D341Med (cell line): ENCODE results near the gene PALLD.

ENCODE experiments used
- DNase-seq: peaks from one replicate; pipeline ENCODE4 v3.0.0; 2012; ENCODE audit warnings: low spot score

Gene PALLD

DNA sequence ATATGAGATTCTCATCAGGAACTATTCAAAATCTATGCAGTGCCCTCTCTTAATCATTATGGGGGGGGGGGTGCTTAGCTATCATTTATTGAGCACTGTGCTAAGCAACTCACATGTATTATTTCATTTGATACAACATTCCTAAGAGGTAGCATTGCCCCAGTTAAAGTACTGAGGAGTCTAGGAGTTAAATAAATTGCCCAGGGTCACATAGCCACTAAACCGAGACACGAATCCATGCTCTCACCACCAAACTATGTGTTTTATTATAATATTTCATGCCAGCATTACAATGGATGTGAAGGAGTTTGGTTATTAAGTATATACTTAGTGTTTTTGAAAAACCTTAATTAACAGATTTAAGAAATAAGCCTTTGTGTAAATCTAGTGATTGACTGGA lies 381.8 kb downstream of the PALLD start:
- no peak for DNase-seq

DNA sequence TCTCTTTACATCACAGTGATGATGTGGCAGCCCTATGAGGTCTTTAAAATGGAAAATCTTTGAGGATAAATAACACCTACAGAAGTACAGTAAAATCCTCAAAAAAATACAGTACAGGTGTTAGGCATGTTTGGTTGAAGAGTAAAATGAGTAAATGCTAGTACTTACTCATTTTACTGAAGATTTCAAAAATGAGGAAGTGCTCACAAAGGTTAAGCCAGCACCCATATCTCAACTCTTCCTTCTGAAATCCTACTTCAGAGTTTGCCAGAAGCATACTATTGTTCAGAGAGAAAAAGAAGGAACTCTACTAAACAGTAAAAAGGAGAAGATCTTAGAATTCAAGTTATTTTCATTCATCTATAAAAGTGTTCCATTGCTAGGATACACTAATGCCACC lies 382.3 kb downstream of the PALLD start:
- no peak for DNase-seq

DNA sequence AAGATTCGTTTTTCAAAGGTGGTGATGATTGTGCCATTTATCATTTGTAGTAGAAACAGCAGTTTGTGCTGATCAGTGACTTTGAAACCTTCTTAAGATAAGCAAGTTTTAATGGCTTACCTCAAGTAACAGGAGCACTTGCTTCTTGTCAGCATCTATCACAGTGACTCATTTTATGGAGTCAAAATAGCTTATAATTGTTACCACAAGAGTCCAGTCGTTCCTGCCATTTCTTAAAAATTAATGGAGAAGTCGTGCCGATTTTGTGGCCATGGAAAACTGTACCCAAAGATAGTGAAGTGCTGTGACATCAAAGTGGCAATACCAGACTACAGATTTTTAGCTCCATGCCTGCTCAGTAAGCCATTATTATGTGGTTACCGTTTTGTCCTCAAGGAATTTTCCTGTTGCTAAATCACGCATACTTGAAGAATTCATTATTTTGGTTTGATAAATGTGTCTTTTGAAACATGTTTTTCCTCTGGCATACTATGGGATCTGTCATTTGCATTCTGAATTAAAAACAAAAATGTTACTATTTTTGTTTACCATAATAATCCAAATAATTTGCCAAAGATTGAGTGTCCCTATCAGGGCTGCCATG lies 383.3 kb downstream of the PALLD start:
- no peak for DNase-seq

DNA sequence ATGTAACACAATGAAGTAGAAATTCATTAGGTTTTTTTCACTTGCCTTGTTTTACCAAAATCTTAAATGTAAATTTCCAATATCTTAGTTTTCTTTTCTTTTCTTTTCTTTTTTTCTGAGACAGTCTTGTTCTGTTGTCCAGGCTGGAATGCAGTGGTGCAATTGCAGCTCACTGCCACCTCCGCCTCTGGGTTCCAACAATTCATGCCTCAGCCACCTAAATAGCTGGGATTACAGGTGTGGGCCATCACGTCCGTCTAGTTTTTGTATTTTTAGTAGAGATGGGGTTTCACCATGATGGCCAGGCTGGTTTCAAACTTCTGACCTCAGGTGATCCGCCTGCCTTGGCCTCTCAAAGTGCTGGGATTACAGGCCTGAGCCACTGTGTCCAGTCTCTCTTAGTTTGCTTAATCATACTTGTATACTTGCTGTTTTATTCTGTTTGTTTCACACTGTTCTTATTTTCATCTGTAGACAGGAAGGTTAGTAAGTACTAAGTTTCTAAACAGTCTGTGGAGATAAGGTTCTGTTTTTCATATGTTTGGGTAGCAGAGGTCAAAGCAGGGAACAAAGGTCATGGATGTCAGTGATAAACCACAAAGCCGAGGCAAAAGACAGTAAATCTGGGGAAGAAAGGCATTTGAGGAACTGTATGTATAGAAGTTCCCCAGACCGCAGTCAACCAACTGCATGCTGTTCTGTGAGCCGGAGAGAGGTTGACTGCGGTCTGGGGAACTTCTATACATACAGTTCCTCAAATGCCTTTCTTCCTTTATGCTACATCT lies 384.2 kb downstream of the PALLD start:
- no peak for DNase-seq

DNA sequence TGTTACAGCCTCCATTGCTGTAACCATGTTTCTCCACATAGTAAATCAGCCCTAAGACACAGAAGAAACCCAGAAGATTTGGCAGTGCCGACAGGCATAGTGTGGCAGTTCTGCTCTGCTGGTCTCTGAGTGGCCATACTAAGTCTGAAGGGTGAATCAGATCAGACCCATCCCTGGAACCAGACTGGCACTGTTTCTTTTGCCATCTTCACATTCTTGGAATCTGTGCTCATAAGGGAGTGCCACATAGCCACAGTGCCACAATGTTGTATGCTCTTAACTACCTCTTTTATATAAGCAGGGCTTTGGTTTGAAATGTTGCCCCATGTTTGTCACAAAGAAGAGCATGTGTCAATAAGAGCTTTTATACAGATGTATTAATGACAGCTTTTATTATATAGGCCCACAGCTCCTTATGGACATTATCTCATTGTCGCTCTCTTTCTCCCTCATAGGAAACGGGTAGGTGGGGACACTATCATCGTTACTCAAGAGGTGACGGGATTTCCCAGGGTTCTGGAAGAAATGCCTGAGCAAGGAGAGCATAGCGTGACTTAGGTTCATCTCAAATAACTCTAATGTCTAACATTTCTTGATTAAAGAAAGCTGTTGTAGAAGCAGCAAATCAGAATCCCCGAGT lies 385.0 kb downstream of the PALLD start:
- no peak for DNase-seq

DNA sequence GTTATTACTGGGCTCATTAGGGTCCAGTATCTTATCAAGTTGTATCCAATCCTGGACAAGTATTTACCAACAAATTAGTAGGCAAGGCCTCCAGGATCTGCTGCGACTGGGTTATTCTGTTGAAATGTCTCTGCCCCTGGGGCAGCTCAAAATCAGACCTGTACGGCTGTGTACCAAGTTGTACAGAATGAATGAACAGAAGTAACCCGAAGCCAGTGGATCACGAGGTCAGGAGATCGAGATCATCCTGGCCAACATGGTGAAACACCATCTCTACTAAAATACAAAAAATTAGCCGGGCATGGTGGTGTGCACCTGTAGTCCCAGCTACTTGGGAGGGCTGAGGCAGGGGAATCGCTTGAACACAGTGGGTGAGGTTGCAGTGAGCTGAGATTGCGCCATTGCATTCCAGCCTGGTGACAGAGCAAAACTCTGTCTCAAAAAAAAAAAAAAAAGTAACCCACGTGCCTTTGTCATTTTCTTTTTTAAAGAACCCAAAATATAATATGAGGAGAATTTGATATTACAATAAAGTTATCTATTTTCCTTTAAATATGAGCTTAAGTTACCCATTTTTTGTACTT lies 385.9 kb downstream of the PALLD start:
- no peak for DNase-seq

DNA sequence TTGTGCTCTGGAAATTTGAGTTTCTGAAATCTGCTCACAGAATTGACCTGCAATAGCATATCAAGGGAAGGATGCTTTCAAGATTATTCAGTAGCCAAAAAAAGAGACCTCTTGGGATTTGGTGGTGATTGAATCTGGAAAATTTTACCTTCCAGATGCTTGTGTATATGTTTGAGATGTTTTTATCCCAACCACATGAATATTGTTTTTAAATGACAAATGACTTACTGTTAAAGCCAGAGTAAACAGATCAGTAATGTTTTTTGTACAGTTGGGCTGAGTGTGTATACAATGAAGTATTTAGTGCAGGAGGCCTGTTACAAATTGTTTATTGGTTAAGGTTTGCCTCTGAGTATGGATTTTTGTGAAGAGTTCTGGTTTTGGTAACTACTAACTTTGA lies 386.7 kb downstream of the PALLD start:
- DNase-seq = no peak

DNA sequence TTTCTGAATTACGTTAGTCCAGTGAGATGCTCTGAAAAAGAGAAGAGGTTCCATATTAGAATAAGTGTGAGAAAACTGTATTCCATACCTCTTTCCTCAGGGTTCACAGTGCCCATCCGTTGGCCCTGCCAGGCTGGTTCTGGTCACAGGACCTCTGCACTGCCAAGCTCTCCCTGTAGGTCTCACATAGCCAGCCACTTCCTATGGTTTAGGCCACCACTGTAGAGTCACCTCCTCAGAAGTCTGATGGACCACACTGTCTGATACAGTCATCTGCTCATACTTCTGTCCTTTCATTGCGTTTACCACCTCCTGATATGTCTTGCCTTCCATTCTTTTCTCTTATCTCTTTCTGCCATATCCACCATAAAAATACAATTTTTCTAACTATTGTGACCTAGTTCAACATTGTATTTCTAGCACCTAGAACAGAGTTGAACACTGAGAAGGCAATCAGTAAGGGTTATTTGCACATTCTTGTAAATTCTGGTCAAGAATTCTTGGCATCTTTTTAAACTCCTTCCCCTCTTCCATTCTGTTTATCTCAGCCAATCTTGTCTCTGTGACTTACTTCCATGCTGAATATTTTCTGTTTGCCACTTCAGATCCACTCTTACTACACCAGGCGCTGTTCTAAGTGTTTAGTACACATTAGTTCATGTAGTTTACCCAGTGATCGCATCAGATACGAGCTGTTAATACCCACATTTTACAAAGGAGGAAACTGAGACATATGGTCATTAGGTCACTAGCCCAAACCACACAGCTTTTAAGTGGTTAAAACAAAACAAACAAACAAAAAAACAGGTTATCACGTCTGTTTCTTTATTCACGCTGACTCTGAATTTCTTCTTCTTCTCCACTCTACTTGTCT lies 387.6 kb downstream of the PALLD start:
- DNase-seq = no peak

DNA sequence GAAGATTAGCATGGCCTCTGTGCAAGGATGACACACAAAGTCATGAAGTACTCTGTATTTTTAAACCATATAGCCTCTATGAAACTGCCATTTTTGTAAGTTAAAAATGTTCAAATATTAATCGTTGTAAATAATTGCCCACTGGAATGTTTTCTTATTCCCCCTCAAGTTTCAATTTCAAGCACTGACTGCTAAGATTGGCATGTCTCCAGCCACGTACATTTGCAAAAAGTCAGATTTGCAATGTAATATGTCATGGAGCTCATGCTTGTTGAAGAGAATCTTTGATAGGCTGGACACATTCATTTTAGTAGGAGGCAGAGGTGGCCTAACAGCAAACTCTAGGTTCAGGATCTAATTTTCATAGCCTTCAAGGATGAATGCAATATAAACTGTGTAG lies 388.5 kb downstream of the PALLD start:
- no peak for DNase-seq

DNA sequence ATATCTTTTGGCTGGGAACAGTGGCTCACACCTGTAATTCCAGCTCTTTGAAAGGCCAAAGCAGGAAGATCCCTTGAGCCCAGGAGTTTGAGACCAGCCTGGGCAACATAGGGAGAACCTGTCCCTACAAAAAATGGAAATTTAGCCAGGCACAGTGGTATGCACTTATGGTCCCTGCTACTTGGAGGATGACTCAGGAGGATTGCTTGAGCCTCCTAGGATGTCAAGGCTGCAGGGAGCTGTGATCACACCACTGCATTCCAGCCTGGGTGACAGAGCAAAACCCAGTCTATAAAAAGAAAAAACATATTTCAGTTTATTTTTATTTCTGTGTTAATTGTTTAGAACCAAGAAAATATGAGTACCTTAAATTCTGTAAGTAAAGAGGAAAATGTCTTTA lies 389.5 kb downstream of the PALLD start:
- no peak for DNase-seq

DNA sequence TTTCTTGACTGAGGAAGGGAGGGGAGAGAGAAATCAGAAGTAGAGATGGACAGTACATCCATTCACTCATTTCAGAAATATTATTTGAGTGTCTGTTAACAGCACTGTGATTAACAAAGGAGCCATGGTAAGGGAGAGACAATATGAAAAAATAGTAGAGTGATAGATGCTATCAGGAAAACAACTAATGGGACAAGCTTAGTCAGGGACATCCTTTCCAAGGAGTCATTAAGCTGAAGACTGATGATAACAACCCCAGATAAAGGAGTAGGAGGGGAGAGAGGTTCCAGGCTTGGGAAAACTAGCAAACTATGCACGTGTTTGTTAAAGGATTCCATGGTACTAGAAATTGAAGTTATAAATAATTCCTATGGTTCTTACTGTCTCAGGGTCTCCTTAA lies 391.0 kb downstream of the PALLD start:
- DNase-seq = no peak

DNA sequence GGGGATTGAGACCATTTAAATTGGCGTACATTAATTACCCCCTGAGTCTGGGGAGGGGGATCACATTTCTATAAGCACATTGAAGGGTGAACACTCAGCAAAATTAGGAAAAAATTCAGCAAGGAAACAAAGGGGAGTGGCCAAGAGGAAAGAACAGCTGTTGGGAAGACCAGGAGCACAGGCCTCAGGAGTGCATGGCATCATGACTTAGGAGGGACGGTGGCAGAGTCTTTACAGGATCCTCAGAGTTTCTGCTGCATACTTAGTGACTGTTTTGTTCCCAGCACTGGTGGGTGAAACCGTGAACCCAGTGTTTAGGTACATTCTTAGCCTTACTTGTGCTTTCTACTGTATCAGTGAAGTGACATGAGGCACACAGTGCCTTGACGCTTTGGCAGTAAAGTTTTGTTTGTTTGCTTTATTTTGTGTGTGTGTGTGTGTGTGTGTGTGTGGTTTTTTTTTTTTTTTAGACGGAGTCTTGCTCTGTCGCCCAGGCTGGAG lies 391.9 kb downstream of the PALLD start:
- no peak for DNase-seq

DNA sequence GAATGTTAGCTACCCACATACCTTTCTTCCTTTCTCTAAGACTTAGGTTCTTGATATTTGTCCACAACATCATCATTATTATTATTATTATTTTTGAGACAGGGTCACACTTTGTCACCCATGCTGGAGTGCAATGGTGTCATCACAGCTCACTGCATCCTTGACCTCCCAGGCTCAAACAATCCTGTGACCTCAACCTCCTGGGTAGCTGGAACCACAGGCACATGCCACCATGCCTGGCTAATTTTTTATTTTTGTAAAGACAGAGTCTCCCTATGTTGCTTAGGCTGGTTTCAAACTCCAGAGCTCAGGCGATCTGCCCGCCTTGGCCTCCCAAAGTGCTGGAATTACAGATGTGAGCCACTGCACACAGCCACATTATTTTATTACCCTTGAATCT lies 394.2 kb downstream of the PALLD start:
- DNase-seq = no peak

DNA sequence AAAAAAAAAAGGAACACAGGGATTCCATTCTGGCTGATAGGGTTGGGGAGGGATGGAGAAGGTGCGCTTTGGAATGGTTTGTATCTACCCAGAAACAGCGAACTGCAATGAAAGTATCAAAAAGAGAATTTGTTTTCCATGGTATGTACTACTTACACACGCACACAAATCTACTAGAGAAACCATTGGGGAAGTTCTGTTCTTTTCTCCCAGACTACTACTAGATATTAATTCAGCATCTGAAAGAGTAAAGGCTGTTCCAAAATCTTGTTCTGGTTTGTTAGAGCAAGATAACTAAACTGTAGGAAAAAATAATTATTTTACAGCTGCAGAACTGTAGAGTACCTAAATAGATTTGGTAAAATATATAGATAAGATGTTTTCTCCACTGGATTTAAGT lies 394.8 kb downstream of the PALLD start:
- DNase-seq = no peak

DNA sequence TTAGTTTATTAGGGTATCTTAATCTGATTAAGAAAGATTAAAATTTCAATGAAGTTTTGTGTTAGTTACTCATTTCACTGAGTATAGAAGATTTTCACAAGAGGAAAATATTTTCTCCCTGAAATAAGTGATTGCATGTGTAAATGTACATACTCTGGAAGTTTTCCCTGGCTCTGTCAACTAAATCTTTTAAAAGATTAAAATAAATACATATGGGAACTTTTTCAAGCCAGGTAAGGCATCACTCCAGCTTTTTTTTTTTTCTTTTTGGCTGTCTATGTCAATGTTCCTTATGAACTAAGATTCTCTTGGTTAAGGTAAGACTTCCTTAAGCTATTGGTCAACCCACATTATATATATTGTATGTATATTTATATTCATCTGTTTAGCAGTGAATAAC lies 395.6 kb downstream of the PALLD start:
- no peak for DNase-seq

DNA sequence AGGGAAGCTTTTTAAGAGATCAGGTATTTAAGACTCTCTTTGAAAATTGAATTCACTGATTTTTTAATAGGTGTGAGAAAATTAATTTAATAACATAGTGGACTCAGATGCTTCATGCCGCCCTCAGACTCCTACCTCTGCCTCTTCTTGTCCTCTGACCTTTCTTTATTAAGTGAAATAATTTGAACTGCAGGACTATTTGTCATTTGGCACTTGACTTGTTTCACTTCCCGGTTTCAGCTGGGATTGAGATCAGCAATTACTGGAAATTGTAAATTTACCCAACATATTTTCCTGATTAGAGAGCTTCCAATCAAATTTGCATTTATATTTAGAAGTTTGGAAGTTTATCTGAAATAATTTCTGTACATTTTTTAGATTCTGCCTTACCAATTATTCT lies 396.4 kb downstream of the PALLD start:
- DNase-seq = no peak

DNA sequence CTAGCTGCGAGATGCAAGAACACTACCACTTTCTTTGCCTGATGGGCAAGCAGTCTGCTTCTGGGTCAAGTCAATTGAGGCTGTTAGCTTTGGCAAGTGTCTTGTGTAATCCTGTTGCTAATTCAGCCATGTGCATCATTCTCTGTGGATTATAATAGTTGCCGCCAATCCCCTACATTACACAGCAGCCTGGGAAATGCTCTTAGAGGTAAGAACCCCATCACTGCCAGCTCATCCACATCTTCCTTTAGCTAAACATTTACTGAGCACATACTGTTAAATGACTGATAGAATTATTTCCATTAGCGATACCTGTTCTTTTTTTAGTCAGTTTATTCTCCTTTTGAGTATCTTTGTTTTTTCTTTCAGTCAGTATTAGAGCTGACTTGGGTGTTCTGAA lies 397.0 kb downstream of the PALLD start:
- peak; percentile 38 for DNase-seq

DNA sequence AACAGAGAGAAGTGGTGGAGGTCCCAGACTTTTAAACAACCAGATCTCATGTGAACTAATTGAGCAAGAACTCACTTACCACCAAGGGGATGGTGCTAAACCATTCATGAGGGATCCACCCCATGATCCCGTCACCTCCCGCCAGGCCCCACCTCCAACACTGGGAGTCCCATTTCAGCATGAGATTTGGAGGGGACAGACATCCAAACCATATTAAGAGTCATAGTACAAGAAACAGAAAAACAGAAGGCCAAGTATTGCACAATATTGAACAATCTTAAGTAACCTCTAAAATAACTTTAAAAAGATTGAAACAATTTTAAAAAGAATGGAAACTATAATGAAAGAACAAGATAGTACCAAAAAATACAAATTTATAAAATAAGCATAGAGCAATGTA lies 403.2 kb downstream of the PALLD start:
- no peak for DNase-seq

DNA sequence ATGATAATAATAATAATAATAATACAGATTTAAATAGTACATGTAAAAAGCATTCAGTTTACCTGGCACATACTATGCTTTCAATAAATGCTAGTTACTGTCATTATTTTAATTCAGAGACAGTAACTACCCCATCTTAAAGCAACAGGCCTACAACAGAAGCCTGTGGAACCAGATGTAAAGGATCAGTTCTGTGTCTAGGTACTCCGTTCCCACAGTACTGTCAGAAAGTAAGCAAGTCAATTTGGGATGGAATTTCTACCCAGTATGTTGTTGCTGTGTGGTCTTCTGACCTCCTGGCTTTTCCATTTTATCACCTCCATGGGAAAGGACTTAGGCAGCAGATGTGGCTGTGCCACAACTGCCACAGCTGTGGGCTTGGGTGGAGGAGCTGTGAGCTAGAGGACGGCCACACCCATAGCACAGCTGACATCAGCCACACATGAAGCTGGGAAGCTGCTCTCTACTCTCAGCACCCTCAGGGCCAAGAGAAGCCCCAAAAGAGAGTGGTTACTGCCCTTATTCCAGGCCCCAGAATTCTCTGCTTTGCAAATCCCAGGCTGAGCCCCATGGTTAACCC lies 410.4 kb downstream of the PALLD start:
- DNase-seq = no peak

DNA sequence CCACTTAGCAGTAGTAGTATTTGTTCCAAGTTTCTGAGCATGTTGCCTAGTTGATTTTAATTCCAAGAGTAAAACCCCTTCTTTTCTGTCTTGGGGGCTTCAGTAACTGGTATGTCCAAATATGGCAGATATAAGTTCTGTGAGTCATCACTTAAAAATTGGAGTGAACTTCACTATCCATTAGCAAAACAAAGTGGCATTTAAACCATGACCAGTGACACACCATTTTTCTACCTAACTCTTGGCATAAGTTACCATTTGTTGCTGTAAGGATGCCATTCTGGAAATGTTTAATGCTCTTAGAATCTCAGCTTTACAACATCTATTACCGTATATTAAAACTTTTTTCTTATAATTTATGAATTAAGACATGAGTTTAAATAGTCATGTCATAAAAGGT lies 411.2 kb downstream of the PALLD start:
- DNase-seq = no peak

DNA sequence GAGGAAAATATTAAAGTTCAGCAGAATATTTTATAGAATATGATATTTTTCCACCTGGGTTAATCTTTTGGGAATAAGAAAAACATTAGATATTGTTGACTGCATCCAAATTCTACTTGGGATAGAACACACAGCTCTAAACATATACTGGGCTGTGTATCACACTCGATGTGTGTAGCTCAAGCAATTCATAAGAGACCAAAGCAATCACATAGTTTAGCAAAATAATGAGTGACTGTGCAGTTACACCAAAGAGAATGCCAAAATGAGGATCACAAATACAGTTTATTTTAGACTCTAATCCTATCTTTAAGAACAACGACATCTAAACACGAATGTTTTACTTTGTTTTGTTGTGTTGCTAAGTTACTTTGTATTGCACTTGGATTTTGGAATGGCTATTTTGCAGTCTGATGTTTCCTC lies 412.0 kb downstream of the PALLD start:
- DNase-seq = no peak

DNA sequence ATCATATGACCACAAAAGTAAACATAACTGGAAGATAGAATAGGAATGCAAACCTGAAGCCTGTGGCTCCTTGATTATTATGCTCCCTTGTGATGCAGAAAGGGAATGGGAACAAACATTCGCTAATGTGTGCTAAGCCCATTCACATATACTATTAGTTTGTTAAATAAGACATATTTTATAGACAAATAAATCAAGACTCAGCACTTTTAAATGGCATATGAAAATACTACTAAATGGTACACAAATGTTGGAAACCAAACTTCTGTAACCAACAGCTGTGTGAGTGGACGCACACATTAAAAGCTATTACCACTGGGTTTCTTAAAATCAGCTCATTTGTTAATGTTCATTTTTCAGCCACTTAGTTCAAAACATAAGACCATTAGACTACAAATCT lies 417.2 kb downstream of the PALLD start:
- no peak for DNase-seq
